HCT116 (cell line): ENCODE results near the gene ADARB1. TPM values are rescaled to one million over a fixed set of nuclear protein-coding genes. Genes with fewer than 3 reads are reported as not detected.

Experiments
- ATAC-seq: fragments of 200-7000 bp; cut with Tn5 transposase; 2 replicates; pipeline ENCODE4 v1.9.1; 2020; ENCODE audit warnings: mild to moderate bottlenecking, moderate library complexity
- BruUV-seq: library from RNA; stranded (reverse); fragments of 400-500 nt; replicated peaks from 2 replicates; lab custom pipeline; 2021; lab: Mats Ljungman, UMichigan
- CTCF ChIA-PET: fragments of 300-600 bp; sonication (Branson Sonifier 250); formaldehyde crosslinking; loops from one replicate; lab custom pipeline; 2021; ENCODE audit warnings: antibody characterized with exemption; lab: Charles Lee
- POLR2A ChIA-PET: fragments of 300-600, 350-600 bp; sonication (Branson Sonifier 250); formaldehyde crosslinking; loops from one replicate; lab custom pipeline; 2021; ENCODE audit warnings: antibody characterized with exemption; lab: Charles Lee
- RAD21 ChIA-PET, 2 experiments: fragments of 300-600 bp; sonication (Branson Sonifier 250); formaldehyde crosslinking; loops; one replicate each; lab custom pipeline; 2023; ENCODE audit warnings: low total read pairs in 2 of 2; ENCODE audit not compliant: uncharacterized antibody in 2 of 2, unreplicated experiment in 2 of 2, low non-redundant PET in 1 of 2; lab: Charles Lee
- DNase-seq: peaks from one replicate; pipeline ENCODE4 v3.0.0-alpha.2; 2010; ENCODE audit warnings: low read depth, low spot score
- H2AFZ ChIP-seq: fragments of 200-600 bp; shearing (Covaris generic), sonication (generic); 2 replicates; pipeline ENCODE4 v1.6.1; 2017; ENCODE audit warnings: low read depth, mixed run types, mixed read lengths, antibody characterized with exemption, low read length; ENCODE audit not compliant: poor library complexity, severe bottlenecking
- H3K27ac ChIP-seq: 2 replicates; pipeline ENCODE4 v1.5.1; 2012; ENCODE audit warnings: low read depth, low read length
- H3K27me3 ChIP-seq: fragments of 200-600 bp; sonication (generic); 2 replicates; pipeline ENCODE4 v1.6.1; 2016; ENCODE audit warnings: mixed run types, low read length, mixed read lengths; ENCODE audit not compliant: insufficient read depth
- H3K36me3 ChIP-seq, 2 experiments: fragments of 200-500 bp in 1 of 2; fragments of 200-600 bp in 1 of 2; sonication (Bioruptor generic) in 1 of 2; sonication (generic) in 1 of 2; 2 replicates each; pipeline versions ENCODE4 v1.5.1 to v1.6.1; 2014 to 2016; ENCODE audit warnings: low read length in 2 of 2, inconsistent platforms in 1 of 2, mixed read lengths in 1 of 2, mixed run types in 1 of 2; ENCODE audit not compliant: insufficient read depth in 2 of 2, control insufficient read depth in 1 of 2
- H3K4me1 ChIP-seq, 2 experiments: fragments of 200-600 bp in 1 of 2; sonication (generic) in 1 of 2; 2 replicates each; pipeline versions ENCODE4 v1.5.1 to v1.6.1; 2012 to 2017; ENCODE audit warnings: low read length in 2 of 2, inconsistent platforms in 1 of 2, mild to moderate bottlenecking in 1 of 2, mixed read lengths in 1 of 2, mixed run types in 1 of 2, moderate library complexity in 1 of 2; ENCODE audit not compliant: insufficient read depth in 2 of 2, control insufficient read depth in 1 of 2
- H3K4me2 ChIP-seq: fragments of 200-600 bp; sonication (generic); 2 replicates; pipeline ENCODE4 v1.6.1; 2017; ENCODE audit warnings: mixed run types, low read length, mixed read lengths
- H3K4me3 ChIP-seq, 2 experiments: fragments of 200-600 bp in 1 of 2; sonication (generic) in 1 of 2; replicated peaks in 1 of 2; 2 replicates each; pipeline ENCODE4 v1.5.1; 2011 to 2016; ENCODE audit warnings: low read length in 2 of 2, control low read depth in 1 of 2, low read depth in 1 of 2, mild to moderate bottlenecking in 1 of 2, mixed read lengths in 1 of 2, mixed run types in 1 of 2
- H3K79me2 ChIP-seq: fragments of 200-600 bp; sonication (generic); 2 replicates; pipeline ENCODE4 v1.6.1; 2017; ENCODE audit warnings: mild to moderate bottlenecking, mixed run types, low read length, moderate library complexity, mixed read lengths; ENCODE audit not compliant: insufficient read depth
- H3K9ac ChIP-seq: fragments of 200-600 bp; sonication (generic); 2 replicates; pipeline ENCODE4 v1.6.1; 2016; ENCODE audit warnings: low read length, mixed read lengths
- H3K9me2 ChIP-seq: fragments of 200-600 bp; sonication (generic), shearing (Covaris generic); 2 replicates; pipeline ENCODE4 v1.6.1; 2017; ENCODE audit warnings: mixed run types, mild to moderate bottlenecking, moderate library complexity; ENCODE audit not compliant: insufficient read depth
- H3K9me3 ChIP-seq, 2 experiments: fragments of 200-500 bp in 1 of 2; fragments of 200-600 bp in 1 of 2; sonication (Bioruptor generic) in 1 of 2; sonication (generic) in 1 of 2; 2 replicates each; pipeline ENCODE4 v1.6.1; 2014 to 2017; ENCODE audit warnings: low read length in 2 of 2, mixed read lengths in 2 of 2, inconsistent platforms in 1 of 2, low read depth in 1 of 2, mild to moderate bottlenecking in 1 of 2, mixed run types in 1 of 2, moderate library complexity in 1 of 2; ENCODE audit not compliant: control insufficient read depth in 1 of 2, insufficient read depth in 1 of 2
- H4K20me1 ChIP-seq: fragments of 200-600 bp; sonication (generic), shearing (Covaris generic); 2 replicates; pipeline ENCODE4 v1.6.1; 2017; ENCODE audit warnings: mixed run types, mild to moderate bottlenecking, moderate library complexity; ENCODE audit not compliant: insufficient read depth
- CEBPB ChIP-seq: IDR thresholded peaks from 2 replicates; pipeline ENCODE4 v1.6.1; 2012; ENCODE audit warnings: low read depth
- EZH2phosphoT487 ChIP-seq: fragments of 200-600 bp; IDR thresholded peaks from 2 replicates; pipeline ENCODE4 v1.6.1; 2018; ENCODE audit warnings: antibody characterized with exemption, borderline replicate concordance
- JUND ChIP-seq: IDR thresholded peaks from 2 replicates; pipeline ENCODE4 v1.6.1; 2012
- POLR2A ChIP-seq: IDR thresholded peaks from 2 replicates; pipeline ENCODE4 v1.7.0; 2011; ENCODE audit warnings: borderline replicate concordance; ENCODE audit not compliant: insufficient read depth, insufficient read length; ENCODE audit errors: extremely low read depth
- TCF7L2 ChIP-seq: IDR thresholded peaks from 2 replicates; pipeline ENCODE4 v1.7.0; 2011; ENCODE audit warnings: borderline replicate concordance, inconsistent platforms; ENCODE audit not compliant: insufficient read depth, insufficient read length; ENCODE audit errors: extremely low read depth
- intact Hi-C: fragments of 100-400 bp; cut with micrococcal nuclease; formaldehyde crosslinking; loops from 2 replicates; pipeline ENCODE4 v1.10.0; 2022
- total RNA-seq: library from RNA; stranded (reverse); gene quantifications from one replicate; pipeline ENCODE4 v1.2.1, GENCODE V29; 2021; ENCODE audit not compliant: unreplicated experiment
- TF ChIP-seq, protein P1 (sequence below), 3 experiments: fragments of 200-600 bp in 1 of 3; sonication (generic) in 1 of 3; IDR thresholded peaks in 2 of 3; conservative IDR thresholded peaks in 1 of 3; 2 replicates each; pipeline ENCODE4 v1.5.1; 2012 to 2017; ENCODE audit warnings: low read depth in 2 of 3, low read length in 2 of 3, antibody characterized with exemption in 1 of 3, borderline replicate concordance in 1 of 3, control low read depth in 1 of 3, mild to moderate bottlenecking in 1 of 3, mixed read lengths in 1 of 3, mixed run types in 1 of 3, moderate library complexity in 1 of 3; ENCODE audit not compliant: insufficient read depth in 1 of 3
- TF ChIP-seq, protein P2 (sequence below): IDR thresholded peaks from 2 replicates; pipeline ENCODE4 v1.6.1; 2012

ADARB1 gene
- total RNA-seq, 1 experiment from 2014 or later = 13.5 TPM

DNA sequence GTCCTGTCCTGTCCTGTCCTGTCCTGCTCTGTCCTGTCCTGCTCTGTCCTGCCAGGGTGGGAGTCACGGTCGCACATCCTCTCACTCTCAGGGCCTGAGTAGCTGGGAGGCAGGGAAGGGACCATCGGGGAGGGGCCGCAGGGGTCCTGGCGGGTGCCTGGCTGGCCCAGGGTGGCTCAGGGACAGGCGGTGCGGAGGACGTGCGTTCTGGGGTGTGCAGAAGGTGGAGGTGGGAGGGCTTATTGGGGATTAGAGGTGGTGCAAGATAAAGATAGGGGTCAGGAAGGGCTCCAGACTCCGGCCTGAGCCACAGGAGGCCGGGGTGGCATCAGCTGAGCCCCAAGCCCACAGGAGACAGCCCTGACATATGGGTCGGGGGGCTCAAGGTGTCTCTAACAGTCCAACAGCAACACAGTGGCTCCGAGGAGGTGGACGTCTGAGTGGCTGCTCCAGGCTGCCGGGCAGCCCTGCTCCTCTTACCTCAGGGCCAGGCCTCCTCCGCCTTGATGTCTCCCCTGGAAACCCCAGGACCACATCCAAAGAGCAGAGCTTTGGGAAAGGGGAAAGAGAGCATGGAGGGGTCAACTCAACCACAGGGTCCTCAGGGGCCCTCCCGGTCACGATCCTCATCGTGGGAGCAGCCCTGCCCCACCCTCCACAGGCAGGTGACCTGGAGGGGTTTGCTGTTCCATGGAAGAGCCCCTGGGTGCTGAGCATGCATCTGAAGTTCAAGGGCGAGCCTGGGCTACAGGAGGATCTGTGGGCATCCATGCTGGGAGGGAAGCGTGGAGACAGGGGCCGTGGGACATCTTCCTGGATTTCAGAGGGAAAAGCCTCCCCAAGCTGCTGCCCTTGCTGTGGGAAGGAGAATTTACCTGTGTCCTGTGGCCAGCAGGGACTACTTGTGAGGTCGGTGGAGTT, 39.6 kb upstream of the ADARB1 start:
- Histone ChIP-seq H3K36me3 (no peaks in the 10 kb centered on the region), H3K4me3 (no peak overlapping the region), H3K4me1 (no peaks in the 10 kb centered on the region), H4K20me1 (no peaks in the 10 kb centered on the region), H3K27me3 (no peaks in the 10 kb centered on the region), H3K4me2 (no peak overlapping the region), H3K27ac (no peak overlapping the region), H2AFZ (no peak overlapping the region), H3K9ac (no peak overlapping the region), H3K9me3 (peaks cover 4 to 6% of the 10 kb centered on the region in 2 experiments; a peak in 3 of 4 replicates), H3K9me2 (no peaks in the 10 kb centered on the region), H3K79me2 (no peaks in the 10 kb centered on the region)
- intact Hi-C loops = no loop called here
- no TSS peak for BruUV-seq
- RAD21 ChIA-PET = no interaction called here
- no peak for TF ChIP-seq CEBPB
- no peak for TF ChIP-seq EZH2phosphoT487
- no peak for TF ChIP-seq JUND
- TF ChIP-seq POLR2A = no peak
- TF ChIP-seq, protein P1, sequence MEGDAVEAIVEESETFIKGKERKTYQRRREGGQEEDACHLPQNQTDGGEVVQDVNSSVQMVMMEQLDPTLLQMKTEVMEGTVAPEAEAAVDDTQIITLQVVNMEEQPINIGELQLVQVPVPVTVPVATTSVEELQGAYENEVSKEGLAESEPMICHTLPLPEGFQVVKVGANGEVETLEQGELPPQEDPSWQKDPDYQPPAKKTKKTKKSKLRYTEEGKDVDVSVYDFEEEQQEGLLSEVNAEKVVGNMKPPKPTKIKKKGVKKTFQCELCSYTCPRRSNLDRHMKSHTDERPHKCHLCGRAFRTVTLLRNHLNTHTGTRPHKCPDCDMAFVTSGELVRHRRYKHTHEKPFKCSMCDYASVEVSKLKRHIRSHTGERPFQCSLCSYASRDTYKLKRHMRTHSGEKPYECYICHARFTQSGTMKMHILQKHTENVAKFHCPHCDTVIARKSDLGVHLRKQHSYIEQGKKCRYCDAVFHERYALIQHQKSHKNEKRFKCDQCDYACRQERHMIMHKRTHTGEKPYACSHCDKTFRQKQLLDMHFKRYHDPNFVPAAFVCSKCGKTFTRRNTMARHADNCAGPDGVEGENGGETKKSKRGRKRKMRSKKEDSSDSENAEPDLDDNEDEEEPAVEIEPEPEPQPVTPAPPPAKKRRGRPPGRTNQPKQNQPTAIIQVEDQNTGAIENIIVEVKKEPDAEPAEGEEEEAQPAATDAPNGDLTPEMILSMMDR (IDR thresholded peaks at IDR 0.05 in 2 of 3, conservative IDR thresholded peaks at IDR 0.05 in 1 of 3; ENCODE audit: borderline replicate concordance in 1 of 3, insufficient read depth in 1 of 3, low read depth in 2 of 3, low read length in 2 of 3) = no peak
- TF ChIP-seq TCF7L2 = no peak
- TF ChIP-seq, protein P2, sequence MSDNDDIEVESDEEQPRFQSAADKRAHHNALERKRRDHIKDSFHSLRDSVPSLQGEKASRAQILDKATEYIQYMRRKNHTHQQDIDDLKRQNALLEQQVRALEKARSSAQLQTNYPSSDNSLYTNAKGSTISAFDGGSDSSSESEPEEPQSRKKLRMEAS = no peak
- CTCF ChIA-PET = no interaction called here
- POLR2A ChIA-PET = no interaction called here
- DNase-seq = no peak
- no peak for ATAC-seq
